Amniotic stem cell (primary cell): ENCODE results near the gene SHC3.

Experiments
- DNase-seq: peaks from one replicate; lab custom pipeline; 2025; lab: John Stamatoyannopoulos, UW

Gene SHC3

DNA sequence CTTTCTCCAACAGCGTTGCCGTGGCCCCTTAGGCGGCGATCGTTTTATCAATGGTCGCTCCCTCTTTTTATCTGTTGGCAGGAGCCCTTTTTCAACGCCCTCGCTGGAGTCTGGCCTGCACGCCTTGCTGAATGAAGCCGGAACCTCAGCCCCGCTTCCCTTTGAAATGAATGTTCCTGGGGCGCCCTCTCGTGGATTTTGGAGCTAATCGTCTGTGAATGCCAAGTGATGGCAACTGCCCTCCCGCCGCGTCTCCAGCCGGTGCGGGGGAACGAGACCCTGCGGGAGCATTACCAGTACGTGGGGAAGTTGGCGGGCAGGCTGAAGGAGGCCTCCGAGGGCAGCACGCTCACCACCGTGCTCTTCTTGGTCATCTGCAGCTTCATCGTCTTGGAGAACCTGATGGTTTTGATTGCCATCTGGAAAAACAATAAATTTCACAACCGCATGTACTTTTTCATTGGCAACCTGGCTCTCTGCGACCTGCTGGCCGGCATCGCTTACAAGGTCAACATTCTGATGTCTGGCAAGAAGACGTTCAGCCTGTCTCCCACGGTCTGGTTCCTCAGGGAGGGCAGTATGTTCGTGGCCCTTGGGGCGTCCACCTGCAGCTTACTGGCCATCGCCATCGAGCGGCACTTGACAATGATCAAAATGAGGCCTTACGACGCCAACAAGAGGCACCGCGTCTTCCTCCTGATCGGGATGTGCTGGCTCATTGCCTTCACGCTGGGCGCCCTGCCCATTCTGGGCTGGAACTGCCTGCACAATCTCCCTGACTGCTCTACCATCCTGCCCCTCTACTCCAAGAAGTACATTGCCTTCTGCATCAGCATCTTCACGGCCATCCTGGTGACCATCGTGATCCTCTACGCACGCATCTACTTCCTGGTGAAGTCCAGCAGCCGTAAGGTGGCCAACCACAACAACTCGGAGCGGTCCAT lies 177.4 kb downstream of the SHC3 start:
- peak; percentile 88 for DNase-seq

DNA sequence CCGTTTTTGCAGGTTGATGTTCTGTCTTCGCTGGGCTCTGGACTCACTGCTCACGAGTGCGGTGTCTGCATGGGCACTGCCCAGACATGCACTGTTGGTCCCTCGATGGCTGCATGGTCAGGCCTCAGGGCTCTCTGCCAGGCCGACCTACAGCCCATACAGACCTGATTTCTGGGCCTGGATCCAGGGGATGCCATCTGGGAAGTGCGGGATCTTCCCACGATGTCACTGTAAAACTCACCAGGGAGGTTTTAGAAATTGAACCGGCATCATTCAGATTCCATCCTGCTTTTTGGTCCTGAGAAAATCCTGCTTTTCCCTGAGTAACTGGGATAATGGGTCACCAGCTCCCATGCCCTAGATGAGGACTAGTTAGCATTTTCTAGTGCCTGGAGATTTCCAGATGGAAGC lies 178.2 kb downstream of the SHC3 start:
- DNase-seq = no peak

DNA sequence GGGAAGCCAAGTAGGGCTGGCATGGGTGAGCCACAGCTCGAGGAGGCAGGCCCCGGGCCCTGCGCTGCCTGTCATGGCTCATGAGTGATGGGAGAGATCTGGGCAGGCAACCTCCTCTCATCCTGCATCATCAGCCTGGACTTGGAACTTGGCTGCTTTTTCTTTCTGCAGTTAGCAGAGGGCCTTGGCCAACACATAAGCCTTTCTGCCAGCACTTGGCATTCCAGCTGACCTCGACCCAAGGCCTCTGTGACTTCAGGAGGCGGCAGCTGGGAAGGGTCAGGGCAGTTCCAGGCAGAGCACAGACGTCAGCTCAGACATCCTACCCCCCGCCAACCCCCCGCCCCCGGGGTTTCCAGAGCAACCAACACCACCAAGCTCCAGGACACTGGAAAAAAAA lies 179.7 kb downstream of the SHC3 start:
- no peak for DNase-seq

DNA sequence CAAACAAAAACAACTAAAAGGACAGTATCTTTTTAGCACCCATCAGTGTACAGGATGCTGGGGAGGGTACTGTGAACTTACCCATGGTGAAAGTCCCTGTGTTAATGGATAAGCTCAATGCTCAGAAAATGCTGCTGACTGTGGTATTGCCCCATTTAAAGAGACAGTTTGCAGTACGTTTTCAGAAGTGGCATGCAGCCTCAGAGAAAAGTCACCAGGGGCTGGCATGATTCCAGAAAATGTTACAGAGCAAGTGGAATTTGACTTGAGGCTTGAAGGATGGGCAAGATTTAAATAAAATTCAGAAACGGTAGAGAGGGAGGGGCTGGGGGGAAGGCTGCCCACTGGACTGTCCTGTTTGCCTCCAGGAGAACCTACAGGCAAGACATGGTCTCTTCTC lies 180.1 kb downstream of the SHC3 start:
- no peak for DNase-seq

DNA sequence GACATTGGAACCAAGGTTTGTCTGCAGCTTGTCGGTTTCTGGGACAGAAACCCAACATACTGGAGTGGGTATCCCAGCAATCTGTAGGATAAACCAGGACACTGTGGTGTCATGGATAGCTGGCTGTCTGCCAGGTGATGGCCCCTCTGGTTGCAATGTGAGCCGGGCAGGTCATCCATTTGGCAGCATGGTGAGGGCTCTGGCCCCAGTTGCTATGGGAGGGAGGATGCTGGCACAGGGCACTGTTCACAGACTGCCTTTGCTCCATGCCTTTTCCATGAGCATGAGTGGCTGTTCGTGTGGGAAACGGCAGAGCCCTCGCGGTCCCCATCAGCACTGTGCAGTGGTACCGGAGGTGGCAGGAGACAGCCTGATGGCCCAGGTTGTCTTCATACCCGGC lies 181.0 kb downstream of the SHC3 start:
- no peak for DNase-seq

DNA sequence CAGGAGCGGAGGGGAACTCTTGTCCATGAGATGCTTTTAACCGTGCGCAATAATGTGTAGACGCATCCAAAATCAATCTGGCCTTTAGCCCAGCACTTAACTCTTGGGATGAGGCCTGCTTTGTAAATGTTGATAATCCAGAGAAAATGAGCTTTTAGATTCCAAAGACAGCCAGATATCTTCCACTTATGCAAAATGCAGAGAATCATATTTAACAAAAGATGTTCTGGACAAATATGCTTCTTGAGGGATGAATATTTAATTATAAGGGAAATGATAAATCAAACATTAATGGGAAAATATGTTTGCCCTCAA lies 181.7 kb downstream of the SHC3 start:
- no peak for DNase-seq

DNA sequence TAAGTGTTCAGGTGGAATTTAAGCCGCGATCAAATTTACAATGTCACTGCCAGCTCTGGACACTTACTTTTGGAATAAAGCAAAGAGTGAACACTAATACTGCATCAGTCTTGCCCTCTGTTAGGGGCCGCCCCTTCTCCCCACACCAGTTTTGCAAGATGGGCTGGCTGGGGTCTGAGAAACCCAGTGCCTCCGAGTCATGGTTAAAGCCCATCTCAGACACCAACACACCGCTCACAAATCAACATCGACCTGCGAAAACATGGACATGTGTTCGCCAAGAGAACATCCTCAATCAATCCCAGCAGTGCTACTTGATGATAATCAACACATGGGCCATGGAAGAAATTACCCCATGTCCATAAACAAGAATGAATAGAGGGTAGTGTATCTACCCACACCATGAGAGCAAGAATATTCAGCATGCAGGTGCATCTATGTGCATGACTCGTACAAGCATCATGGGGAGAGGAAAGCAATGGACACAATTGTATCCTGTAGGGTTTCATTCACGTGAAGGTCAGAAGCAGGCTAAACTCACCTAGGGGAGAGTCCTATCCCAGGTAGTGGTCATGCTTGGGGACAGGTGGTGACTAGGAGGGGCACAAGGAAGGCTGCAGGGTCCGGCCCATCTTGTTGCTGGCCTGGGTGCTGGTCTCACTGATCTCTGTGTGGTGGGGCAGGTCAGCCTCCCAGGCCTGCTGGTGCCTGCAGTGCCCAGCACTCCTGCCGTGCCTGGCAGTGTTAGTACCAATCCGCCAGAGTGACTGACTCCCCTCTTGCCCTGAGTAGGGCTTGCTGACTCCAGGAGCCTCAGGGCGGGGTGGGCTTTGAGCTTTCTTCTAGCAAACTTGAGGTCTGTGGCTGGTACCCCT lies 182.3 kb downstream of the SHC3 start:
- no peak for DNase-seq

DNA sequence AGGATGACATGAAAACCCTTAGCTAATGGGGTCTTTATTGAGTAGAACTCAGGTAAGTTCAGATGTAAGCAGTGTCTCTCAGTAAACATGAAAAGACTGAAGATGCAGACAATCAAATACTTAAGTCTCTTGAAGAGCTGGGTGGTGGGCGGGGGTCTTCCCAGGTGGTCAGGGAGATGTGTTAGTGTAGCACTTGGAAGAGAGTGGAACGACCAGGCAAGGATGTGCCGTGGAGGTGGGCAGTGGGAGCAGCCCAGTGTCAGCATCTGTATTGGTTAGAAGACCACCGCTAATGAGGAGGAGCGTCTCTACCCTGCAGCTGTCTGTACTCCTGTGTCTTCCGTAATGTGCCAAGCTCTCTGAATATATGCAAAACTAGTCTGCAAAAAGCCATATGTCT lies 183.0 kb downstream of the SHC3 start:
- DNase-seq = no peak

DNA sequence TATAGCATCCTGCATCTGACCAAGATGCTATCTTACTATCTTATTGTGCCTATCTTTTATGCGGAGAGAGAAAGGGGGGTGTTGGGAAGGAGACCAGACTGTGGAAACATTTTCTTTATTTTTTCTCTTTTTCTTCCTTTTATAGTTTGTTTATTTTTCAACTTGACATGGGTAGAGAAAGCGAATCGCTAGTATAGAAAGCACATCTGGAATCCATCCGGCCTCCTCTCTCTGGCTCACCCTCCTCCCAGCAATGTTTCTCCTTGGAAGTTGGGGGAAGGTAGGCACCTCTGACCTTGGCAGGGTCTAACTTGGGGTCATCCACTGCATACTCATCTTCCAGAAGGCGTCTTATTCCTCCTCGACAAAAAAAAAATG lies 183.4 kb downstream of the SHC3 start:
- DNase-seq = no peak

DNA sequence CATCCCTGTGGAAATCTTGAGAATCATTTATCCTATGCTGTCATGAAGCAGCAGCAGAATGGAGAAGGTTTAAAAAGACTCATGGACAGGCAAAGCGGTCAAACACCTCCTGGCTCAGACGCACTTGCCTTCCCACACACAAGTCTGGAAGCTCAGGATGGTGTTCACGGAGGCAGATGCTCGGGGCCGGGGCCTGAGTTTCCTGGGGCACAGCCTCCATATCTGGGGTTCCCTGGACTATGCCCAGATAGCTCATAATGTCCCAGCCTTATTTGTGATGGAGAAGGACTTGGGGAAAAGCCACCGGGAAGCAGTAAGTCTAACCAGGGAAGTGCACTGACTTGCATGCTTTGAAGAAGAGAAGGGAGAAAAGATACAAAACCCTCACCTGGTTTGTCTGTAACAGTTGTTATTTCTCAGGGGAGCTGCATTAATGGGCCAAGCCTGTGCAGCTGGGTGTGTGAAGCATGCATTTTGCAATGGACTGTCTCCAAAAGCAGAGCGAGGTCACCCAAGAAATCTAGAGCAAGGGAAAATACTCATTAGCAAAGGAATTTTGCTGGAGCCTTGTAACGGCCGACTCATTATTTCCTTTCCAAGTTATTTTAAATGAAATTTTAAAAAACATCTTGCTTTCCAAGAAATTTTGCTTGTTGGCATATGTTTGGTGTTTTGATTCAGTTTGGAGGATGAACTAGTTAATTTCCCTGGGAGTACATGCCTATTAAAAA lies 184.0 kb downstream of the SHC3 start:
- DNase-seq = no peak

DNA sequence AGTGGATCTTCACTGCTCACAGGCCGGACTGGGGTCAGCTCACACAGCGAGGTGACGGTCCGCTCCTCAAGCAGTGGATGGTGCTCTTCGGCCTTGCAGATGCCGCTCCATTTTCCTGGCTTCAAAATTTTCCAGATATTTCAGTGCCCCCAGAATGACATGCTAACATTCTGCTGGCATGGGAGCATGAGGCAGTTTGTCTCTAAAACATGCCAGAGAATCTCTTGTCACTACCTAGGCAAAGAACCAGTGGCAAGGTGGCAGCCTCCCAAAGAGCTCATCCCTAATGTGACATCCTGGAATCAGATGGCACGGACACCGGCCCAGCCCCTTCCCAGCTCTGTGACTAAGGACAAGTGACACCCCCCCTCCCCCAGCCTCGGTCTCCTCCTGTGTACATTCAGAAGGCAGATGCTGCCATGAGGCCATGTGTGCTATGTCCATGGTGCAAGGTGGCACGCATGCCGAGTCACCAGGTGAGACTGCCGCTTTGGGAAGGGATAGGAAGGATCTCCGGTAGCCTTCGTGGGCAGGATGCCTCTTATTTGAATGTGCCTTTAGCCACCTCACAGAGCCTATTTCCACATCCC lies 184.7 kb downstream of the SHC3 start:
- no peak for DNase-seq

DNA sequence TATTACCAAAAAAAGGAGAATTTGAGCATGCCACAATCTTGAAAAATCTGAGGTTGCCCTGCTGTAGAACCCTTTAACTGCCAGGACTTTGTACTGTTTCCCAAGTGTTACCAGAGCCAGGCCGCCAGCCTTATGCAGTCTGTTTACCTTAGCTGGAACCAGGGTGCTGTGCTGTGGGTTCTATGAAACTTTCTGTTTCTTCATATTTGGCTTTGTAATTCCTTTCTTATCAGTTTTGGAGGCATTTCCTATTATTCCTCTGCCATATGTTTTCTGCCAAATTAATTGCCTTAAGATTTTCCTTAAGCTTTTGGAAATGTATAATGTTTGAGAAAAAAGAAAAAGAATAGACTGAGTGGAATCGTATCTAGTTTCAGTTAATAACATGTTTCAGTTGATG lies 185.3 kb downstream of the SHC3 start:
- DNase-seq = no peak

DNA sequence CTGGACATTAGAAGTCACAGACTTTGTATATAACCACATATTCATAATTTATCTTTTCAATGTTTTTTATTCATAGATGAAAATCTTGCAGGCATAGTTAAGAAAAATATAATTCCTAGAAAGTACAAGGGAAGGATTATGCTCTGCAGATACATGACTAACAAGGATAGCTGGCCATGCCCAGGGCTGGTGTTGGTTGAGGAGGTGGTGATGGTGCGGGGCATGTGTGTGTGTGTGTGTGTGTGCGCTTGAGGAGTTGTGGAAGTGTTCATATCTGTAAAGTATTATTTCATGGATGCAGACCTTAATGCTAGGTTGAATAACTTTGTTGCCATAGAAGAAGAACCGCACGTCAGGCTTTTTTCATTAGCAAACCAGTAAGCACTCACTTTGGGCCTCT lies 186.1 kb downstream of the SHC3 start:
- DNase-seq = no peak

DNA sequence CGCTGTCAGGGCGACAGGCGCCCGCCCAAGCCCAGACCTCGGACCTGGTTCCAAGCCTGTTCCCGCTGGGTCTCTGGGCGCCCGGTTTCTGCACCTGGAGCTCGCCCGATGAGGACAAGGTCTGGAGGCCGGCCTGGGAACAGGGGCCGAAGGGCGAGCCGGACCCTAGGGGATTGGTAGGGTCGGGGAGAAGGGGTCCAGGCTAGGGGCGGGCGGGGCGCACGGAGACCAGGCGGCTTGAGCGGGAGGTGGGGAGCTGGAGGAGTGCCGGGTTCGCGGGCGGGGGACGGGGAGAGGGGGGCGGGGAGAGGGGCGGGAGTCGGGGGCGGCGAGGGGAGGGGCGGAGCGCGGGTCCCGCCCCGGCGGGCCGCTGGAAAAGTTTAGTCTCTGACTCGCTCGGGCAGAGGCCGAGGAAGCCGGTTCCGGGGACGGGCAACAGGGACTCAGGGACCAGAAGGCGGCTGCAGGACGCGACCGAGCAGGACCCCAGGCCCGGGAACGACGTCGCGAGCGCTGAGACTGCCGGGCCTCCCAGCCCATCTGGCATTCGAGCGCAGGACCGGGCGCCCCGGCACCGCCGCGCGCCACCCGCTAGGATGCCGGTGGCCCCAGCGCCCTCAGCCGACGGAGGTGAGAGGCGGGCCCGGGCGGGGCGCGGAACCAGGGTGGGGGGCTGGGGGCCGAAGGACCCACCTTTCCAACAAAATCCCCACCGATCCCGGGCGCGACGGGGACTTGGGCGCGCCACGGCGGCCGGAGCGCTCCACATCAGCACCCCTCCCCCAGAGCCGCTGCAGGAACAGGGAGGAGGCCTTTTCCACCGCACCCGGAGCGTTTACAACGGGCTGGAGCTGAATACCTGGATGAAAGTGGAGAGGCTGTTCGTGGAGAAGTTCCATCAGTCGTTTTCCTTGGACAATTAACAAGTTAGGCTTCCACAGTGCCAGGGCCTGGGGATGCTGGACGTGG lies 187.3 kb downstream of the SHC3 start, which contains the start of gene S1PR3:
S1PR3 (plus strand) TSS at position 403 of the 969 bp plus-strand sequence. CDS start 9,733 bp downstream, outside the sequence.
- DNase-seq = no peak

DNA sequence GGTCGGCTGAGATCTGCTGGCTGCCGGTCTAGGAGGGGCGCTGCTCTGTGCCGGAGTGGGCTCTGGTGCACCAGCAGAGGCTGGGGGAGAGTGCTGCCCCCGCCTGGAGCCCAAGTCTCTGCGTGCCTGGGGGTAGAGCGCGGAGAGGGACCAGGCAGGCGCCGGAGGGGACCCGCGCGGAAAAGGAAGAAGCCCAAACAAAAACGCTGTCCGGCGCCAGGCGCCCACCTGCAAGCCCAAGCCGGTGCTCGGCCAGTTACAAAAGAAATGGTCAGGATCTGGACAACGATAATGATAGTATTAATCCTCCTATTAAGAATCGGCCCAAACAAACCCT lies 187.9 kb downstream of the SHC3 start:
- DNase-seq = no peak

DNA sequence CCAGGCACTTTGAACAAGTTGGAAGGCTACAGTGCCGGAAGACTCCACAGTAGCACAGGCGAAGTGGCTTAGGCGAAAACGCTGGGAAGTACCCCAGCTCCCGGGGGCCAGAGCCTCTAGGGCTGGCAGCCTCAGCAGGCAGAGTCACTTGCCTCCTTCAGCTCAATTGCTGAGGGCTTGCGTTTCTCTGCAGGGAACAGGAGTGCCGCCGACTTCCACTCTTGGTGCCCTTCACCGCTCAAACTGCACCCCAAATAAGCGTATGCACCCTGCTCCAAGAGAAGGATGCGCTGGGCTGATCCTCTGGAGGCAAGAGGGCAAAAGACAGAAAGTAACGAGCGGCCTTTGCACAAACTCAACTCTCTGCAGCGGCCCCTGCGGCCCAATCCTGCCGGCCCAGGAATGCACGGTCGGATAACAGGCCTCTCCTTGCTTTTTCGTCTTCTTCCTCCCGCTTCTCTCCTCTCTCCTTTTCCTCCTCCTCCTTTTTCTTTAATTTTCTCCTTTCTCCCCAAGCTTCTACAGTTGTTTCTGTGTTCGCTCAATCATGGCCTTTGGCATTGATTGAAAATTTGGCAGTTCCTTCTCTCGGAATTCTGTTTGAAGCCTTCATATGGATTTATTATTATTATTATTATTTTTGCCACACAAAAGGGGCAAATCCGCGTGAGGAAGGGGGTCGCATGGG lies 188.4 kb downstream of the SHC3 start:
- DNase-seq = no peak

DNA sequence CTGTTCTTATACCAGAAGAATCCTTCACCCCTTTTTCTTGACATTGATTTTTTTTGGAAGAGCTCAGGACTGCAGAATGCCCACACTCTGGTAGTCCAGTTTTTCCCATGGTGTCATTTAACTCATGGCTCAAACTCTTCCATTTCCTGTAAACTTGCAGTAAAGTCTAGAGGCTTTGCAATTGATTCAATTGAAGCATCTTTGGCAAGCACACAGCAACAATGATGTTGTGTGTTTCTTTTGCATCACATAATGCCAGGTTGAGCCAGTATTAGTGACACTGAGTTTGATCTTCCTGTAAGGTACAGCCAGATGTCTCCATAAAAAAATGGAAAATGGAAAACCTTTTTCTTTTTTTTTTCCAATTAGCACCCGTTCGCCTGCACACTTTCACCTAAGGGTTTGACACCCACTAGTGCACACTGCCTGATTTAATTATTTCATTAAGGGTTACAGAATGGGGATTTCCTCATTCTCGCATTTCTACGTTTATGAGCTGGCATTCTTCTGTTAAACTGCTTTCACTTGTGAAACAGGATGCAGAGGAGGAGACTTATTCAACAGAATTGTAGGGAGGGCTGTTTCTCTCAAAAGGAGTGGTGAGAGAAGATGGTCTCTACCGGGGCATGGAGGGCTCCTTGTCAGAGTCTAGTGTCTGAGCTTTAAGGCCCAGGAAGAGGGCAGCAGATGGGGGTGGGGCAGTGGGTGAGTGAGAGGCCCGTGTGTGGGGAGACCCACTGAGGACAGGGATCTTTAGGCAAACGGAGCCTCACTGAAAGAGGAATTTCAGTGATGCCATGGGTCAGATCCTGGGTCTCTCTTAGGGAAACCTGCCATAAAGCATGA lies 189.6 kb downstream of the SHC3 start:
- no peak for DNase-seq

DNA sequence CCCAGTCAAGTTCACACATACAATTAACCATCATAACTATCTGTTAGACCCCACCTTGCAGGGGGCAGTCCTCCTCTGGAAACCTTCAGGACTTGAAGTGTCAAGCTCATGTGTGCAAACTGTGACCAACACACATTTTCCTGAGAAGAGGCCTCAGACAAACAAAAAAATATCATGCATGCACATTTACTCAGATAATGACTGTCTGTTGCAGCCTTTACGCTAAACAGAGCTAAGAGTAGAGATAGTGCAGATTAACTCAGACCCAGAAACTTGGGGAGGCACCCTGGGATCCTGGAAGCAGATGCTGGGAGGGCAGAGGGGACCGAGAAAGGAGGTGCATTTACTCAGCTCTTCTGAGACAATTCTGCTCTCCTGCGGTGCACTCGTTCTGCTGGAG lies 191.0 kb downstream of the SHC3 start:
- no peak for DNase-seq

DNA sequence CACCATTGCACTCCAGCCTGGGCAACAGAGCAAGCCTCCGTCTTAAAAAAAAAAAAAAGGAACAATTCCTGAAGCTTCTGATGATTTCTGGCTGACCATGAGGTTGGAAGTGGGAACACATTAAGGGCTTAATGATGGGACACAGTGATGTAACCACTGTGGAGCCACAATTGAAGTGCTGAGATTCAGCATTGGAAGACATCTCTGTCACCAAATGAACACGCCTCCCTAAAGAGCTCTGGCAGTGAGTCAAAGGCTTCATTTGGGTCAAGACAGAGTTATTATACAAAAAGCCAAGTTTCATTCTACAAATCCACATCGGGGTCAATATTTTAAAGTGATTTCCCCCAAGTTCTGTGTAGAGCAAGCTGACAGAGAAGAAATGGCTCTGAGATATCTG lies 191.8 kb downstream of the SHC3 start:
- DNase-seq = no peak
